ENCODE results near the gene DHRSX.

GRCh38 chrX:2425286-2426071, 75.3 kb downstream of the DHRSX start:
- TF ChIP-seq CTCF (IDR thresholded peaks at IDR 0.05) (no peak), EZH2 (IDR thresholded peaks at IDR 0.05; ENCODE audit: borderline replicate concordance, insufficient read depth, low read depth, low read length, poor library complexity, severe bottlenecking) (no peak)
